Spleen (tissue), 11 donors: ENCODE data around the gene SHANK1. TPM values are rescaled to one million over a fixed set of nuclear protein-coding genes. Genes with fewer than 3 reads are reported as not detected.
A peak's percentile ranks its signal among the peaks of the same experiment; 100 is the strongest.

ENCODE experiments used
- DNase-seq: peaks from one replicate; pipeline ENCODE4 v3.0.0-alpha.2; 2020
- H3K27ac ChIP-seq, 8 donors: fragments of 200-600 bp; sonication (generic) in 7 of 8; 1 replicate in 4 of 8; 2 replicates in 4 of 8; pipeline versions ENCODE4 v1.5.0 to v1.8.0; 2016 to 2021; ENCODE audit warnings: inconsistent platforms in 4 of 8, mild to moderate bottlenecking in 4 of 8, moderate library complexity in 1 of 8
- H3K27me3 ChIP-seq, 7 donors: fragments of 200-600 bp; sonication (generic) in 6 of 7; replicated peaks in 1 of 7; 1 replicate in 4 of 7; 2 replicates in 3 of 7; pipeline versions ENCODE4 v1.5.0 to v1.8.0; 2016 to 2021; ENCODE audit warnings: inconsistent platforms in 3 of 7, mild to moderate bottlenecking in 1 of 7
- H3K36me3 ChIP-seq, 6 donors: fragments of 200-600 bp; sonication (generic) in 5 of 6; 1 replicate in 4 of 6; 2 replicates in 2 of 6; pipeline versions ENCODE4 v1.5.0 to v1.8.0; 2016 to 2021; ENCODE audit warnings: inconsistent platforms in 2 of 6
- H3K4me1 ChIP-seq, 6 donors: fragments of 200-600 bp; sonication (generic) in 5 of 6; 1 replicate in 3 of 6; 2 replicates in 3 of 6; pipeline versions ENCODE4 v1.5.0 to v1.8.0; 2016 to 2021; ENCODE audit warnings: inconsistent platforms in 3 of 6
- H3K4me3 ChIP-seq, 8 donors: fragments of 200-600 bp; sonication (generic) in 7 of 8; 1 replicate in 4 of 8; 2 replicates in 4 of 8; pipeline versions ENCODE4 v1.5.0 to v1.8.0; 2016 to 2021; ENCODE audit warnings: inconsistent platforms in 4 of 8, mild to moderate bottlenecking in 4 of 8, moderate library complexity in 2 of 8
- H3K9me3 ChIP-seq, 8 donors: fragments of 200-600 bp; sonication (generic) in 7 of 8; 1 replicate in 4 of 8; 2 replicates in 4 of 8; pipeline versions ENCODE4 v1.5.0 to v1.8.0; 2016 to 2021; ENCODE audit warnings: inconsistent platforms in 4 of 8
- POLR2A ChIP-seq, 3 donors: fragments of 450-650 bp; IDR thresholded peaks; one replicate each; pipeline ENCODE4 v1.5.1; 2017; ENCODE audit warnings: antibody characterized with exemption in 3 of 3, mild to moderate bottlenecking in 1 of 3
- POLR2AphosphoS5 ChIP-seq, 3 donors: sonication (generic); formaldehyde crosslinking; IDR thresholded peaks; one replicate each; pipeline ENCODE4 v1.5.1; 2017; ENCODE audit warnings: antibody characterized with exemption in 3 of 3
- WGBS, 5 donors: extraction: QIAGEN DNeasy Blood & Tissue Kit in 3 of 5; methylation state at CpG; one replicate each; pipeline versions ENCODE4 v1.1.5 to v1.1.7; 2013 to 2018; 5-methylcytosine and 5-hydroxymethylcytosine counted together
- intact Hi-C: fragments of 100-400 bp; cut with DNase I; formaldehyde crosslinking; loops from one replicate; pipeline ENCODE4 v1.15.0; 2023; ENCODE audit warnings: low total_unique reads
- polyA plus RNA-seq, 3 donors: library from polyadenylated mRNA; stranded (reverse); fragments of 200-250 nt; gene quantifications; one replicate each; pipeline ENCODE4 v1.2.1, GENCODE V29; 2013
- total RNA-seq, 7 donors: library from RNA; depleted of rRNA in 3 of 7; stranded (reverse); fragments of >200 nt in 3 of 7; fragmentation: NEBNext Ultra II Directional in 4 of 7; extraction: Animal tissue kit (Norgen Biotek cat#: 25700) in 4 of 7; gene quantifications; one replicate each; pipeline versions ENCODE4 v1.1.0 to v1.2.1, GENCODE V29; 2016 to 2021
- TF ChIP-seq, protein P1 (sequence below), 11 experiments: fragments of 200-600 bp in 7 of 11; fragments of 450-650 bp in 4 of 11; sonication (generic) in 4 of 11; IDR thresholded peaks in 8 of 11; conservative IDR thresholded peaks in 3 of 11; 1 replicate in 7 of 11; 2 replicates in 4 of 11; pipeline versions ENCODE4 v1.4.0 to v1.8.0; 2016 to 2021; ENCODE audit warnings: antibody characterized with exemption in 11 of 11, inconsistent platforms in 4 of 11, mild to moderate bottlenecking in 1 of 11
- donor health status: healthy with polysubstance abuse.
- donor health status: DM: no; HTN: no; CAD: no; lungs with moderate emphysema.
- donor health status: DM: no; HTN: no; CAD: no.
- donor health status: Bipolar disorder and iron deficiency.
- donor health status: healthy.
- donor health status: DM: no; HTN: no; CAD: no.
- donor health status: DM: yes; HTN: yes; CAD: no.

The SHANK1 gene
- total and polyA plus RNA-seq, 10 donors, result 0.07 to 1.8 (median 0.35) TPM; not detected in 2

DNA sequence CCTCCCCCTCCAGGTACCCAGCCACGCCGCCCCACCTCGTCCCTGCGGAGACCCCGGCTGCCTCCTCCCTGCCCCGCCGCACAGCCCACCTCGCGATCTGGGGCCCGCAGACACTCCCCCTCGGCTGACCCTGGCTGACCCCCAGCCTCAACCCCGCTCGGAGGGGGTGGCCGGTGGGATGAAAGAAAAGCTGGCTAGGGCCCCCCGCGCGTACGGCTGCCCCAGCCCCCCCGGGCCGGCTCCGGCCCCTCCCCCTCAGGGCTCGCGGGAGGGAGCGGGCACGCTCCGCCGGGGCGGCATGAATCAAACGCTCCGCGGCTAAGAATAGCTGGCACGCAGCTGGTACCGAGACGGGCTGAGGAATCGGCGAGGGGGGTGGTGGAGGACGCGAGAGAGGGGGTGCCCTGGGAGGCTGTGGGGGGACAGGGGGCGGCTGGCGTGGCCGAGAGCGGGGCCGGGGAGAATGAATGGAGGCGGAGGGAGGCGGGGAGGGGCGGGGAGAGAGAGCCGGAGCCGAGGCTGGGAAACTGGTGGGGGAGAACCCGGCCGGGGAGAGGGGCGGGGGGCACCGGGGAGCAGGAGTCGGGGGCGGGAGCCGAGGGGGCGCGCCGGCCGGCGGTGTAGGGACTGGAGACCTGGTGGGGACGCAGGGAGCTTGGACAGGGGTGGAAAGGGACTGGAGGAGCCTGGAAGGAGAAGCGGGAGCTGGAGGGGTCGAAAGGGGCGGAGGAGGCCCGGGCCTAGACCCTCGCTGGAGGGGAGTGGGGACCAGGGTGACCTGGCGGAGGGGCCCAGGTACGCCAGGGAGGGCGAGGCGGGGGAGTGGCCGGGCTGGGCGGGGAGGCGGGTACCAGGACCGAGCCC lies 1.1 kb downstream of the SHANK1 start:
- WGBS, 5 donors, result 1 to 4% (median 2%) methylated on average over 45 to 74 of the region's 74 CpGs
- no peak for TF ChIP-seq POLR2A (IDR thresholded peaks at IDR 0.05)
- H3K4me1 ChIP-seq, result peaks cover 0 to 21% (median 16%) of the 10 kb centered on the region in 6 donors
- peaks cover 0 to 97% (median 70%) of the 10 kb centered on the region in 7 donors for H3K27me3 ChIP-seq
- peak overlapping the region in 6 of 8 donors; percentile 5 to 55 (median 17) for H3K4me3 ChIP-seq
- H3K27ac ChIP-seq, result no peak overlapping the region
- no peaks in the 10 kb centered on the region for H3K9me3 ChIP-seq
- DNase-seq, result no peak
- intact Hi-C loops, result no loop called here
- no peaks in the 10 kb centered on the region for H3K36me3 ChIP-seq

DNA sequence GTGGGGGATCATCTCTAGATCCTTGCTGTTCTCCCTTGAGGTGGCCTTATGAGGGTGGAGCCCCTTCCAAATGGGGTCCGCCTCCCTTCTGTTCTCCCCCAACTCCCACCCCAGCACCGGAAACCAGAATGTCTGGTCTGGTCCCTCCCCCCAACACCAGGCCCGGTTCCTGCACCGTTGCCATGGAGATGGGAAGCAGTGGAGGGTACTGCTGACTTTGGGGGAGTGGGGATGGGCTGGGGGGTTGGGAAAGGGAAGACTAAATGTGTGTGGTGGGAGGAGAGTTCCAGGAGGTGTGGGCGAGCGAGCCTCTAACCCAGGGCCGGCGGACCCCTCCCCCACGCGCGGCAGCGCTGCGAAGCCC lies 1.7 kb downstream of the SHANK1 start:
- no peaks in the 10 kb centered on the region for H3K9me3 ChIP-seq
- H3K36me3 ChIP-seq, result no peaks in the 10 kb centered on the region
- H3K4me3 ChIP-seq, result peak overlapping the region in 1 of 8 donors; percentile 55
- intact Hi-C loops, result no loop called here
- peaks cover 0 to 18% (median 14%) of the 10 kb centered on the region in 6 donors for H3K4me1 ChIP-seq
- WGBS, 5 donors, result 3 to 6% (median 4%) methylated on average over 12 to 13 of the region's 13 CpGs
- TF ChIP-seq, protein P1, sequence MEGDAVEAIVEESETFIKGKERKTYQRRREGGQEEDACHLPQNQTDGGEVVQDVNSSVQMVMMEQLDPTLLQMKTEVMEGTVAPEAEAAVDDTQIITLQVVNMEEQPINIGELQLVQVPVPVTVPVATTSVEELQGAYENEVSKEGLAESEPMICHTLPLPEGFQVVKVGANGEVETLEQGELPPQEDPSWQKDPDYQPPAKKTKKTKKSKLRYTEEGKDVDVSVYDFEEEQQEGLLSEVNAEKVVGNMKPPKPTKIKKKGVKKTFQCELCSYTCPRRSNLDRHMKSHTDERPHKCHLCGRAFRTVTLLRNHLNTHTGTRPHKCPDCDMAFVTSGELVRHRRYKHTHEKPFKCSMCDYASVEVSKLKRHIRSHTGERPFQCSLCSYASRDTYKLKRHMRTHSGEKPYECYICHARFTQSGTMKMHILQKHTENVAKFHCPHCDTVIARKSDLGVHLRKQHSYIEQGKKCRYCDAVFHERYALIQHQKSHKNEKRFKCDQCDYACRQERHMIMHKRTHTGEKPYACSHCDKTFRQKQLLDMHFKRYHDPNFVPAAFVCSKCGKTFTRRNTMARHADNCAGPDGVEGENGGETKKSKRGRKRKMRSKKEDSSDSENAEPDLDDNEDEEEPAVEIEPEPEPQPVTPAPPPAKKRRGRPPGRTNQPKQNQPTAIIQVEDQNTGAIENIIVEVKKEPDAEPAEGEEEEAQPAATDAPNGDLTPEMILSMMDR (IDR thresholded peaks at IDR 0.05 in 8 of 11, conservative IDR thresholded peaks at IDR 0.05 in 3 of 11), result no peak
- TF ChIP-seq POLR2A (IDR thresholded peaks at IDR 0.05), result no peak
- no peak for TF ChIP-seq POLR2AphosphoS5 (IDR thresholded peaks at IDR 0.05)
- DNase-seq, result no peak
- H3K27ac ChIP-seq, result no peak overlapping the region
- peaks cover 0 to 97% (median 64%) of the 10 kb centered on the region in 7 donors for H3K27me3 ChIP-seq

DNA sequence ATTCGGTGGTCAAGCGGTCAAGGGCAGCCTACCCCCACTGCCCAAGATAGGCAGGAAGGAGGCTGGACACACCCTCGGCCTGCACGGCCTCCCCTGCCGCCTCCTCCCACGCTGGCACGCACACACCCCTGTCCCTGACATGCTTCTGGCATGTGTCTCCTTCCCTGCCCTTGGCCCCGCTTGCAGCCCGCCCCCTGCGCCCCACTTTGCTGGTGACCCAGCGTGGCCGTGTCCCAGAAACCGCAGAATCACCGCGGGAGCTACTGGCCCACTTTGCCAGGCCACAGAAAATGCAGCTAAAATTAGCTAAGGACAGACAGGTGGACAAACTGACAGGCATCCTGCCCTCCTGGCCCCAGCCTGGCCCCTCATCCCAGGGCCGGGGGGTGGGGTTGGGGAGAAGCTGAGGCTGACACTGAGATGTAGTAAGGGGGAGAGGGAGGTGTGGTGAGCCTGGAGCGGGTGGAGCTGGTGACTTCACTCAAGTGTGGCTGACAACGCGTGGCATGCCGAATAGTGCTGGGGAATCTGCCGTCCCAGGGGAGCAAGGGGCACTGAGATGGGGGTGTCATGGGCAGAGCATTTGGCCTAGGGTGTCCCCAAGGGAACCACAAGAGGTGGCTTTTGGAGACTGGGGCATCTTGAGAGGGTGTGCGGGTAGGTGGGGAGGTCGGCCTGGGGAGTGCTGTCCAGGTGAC lies 2.4 kb downstream of the SHANK1 start:
- H3K9me3 ChIP-seq, result no peaks in the 10 kb centered on the region
- TF ChIP-seq, protein P1 (IDR thresholded peaks at IDR 0.05 in 8 of 11, conservative IDR thresholded peaks at IDR 0.05 in 3 of 11), result no peak
- peaks cover 0 to 97% (median 57%) of the 10 kb centered on the region in 7 donors for H3K27me3 ChIP-seq
- no peak overlapping the region for H3K27ac ChIP-seq
- H3K4me3 ChIP-seq, result no peak overlapping the region
- H3K36me3 ChIP-seq, result no peaks in the 10 kb centered on the region
- DNase-seq, result no peak
- WGBS, 5 donors, result 58 to 66% (median 63%) methylated on average over 14 to 23 of the region's 23 CpGs
- intact Hi-C loops, result no loop called here
- peaks cover 0 to 17% (median 14%) of the 10 kb centered on the region in 6 donors for H3K4me1 ChIP-seq

DNA sequence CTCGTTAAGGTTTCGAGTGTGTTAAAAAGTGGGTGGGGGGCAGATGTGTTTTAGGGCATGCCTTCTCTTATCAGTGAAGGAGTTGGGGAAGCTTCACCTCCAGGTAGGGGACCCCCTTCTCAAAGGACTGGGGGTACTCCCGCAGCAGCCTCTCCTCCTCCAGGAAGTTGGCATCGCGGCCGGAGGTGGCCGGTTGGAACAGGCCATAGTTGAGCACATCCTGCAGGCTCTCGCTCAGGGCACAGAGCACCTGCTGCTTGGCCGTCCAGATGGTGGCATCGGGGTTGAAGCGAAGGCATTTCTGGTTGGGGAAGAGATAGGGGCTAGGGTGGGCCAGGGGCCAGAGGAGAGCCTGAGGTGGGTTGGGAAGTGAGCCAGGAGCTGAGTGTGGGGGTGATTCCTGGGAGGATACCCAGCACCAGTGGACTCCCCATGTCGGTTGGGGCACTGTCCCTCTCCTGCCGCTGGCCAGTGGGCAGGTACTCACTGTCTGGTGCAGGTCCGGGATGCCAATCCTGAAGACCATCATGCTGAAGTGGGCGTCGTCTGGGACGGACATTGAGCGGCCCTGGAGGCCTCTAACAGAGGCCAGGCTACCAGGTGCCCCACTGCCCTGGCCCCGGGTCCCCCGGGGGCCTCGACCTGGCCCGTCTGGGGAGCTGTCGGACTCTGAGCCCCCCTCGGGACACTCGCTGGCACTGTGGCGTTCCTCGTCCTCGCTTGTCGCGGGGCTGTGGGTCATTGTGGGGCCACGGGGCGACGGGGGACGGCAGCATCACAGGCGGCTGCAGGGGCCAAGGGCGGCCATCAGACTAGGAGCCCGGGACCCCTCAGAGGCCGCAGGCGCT lies 3.2 kb downstream of the SHANK1 start:
- TF ChIP-seq POLR2AphosphoS5 (IDR thresholded peaks at IDR 0.05) (no peak), POLR2A (IDR thresholded peaks at IDR 0.05) (no peak)
- TF ChIP-seq, protein P1 (IDR thresholded peaks at IDR 0.05 in 8 of 11, conservative IDR thresholded peaks at IDR 0.05 in 3 of 11), result no peak
- Histone ChIP-seq H3K9me3 (no peaks in the 10 kb centered on the region), H3K27ac (no peak overlapping the region), H3K27me3 (peaks cover 0 to 97% (median 52%) of the 10 kb centered on the region in 7 donors), H3K4me3 (no peak overlapping the region), H3K4me1 (peaks cover 0 to 17% (median 14%) of the 10 kb centered on the region in 6 donors), H3K36me3 (no peaks in the 10 kb centered on the region)
- intact Hi-C loops, result no loop called here
- no peak for DNase-seq
- 77 to 84% (median 84%) methylated on average over 16 to 39 of the region's 39 CpGs for WGBS, 5 donors
